Measurements from ENCODE around the gene SCARB1. TPM values are rescaled to one million over a fixed set of nuclear protein-coding genes. Genes with fewer than 3 reads are reported as not detected.

Gene SCARB1
- total RNA-seq, 1 experiment from 2014 or later = 68.3 TPM

GRCh38 chr12:124769163-124769530 is 94.5 kb downstream of the SCARB1 start:
- Mint-ChIP-seq H3K4me3 (no peak overlapping the region), H3K4me1 (peaks cover 13% of the 10 kb centered on the region)

GRCh38 chr12:124768452-124769162 is 95.1 kb downstream of the SCARB1 start:
- Mint-ChIP-seq H3K4me3 (no peak overlapping the region), H3K9me3 (peaks cover 17% of the 10 kb centered on the region), H3K4me1 (peaks cover 11% of the 10 kb centered on the region), H3K36me3 (peaks cover 18% of the 10 kb centered on the region), H3K27me3 (ENCODE audit: low read depth) (peaks cover 11% of the 10 kb centered on the region), H3K27ac (no peak overlapping the region)
- DNase-seq (ENCODE audit: low spot score) (no peak), ATAC-seq (no peak)
- ChIA-PET POLR2A (no interaction called here), CTCF (interaction anchor here (0.6 to 2.9 kb wide), 4 partner anchors 13 to 392 kb away, joined by 3 to 13 read pairs (median 5); no protein-coding TSS in a partner anchor)
- no peak for TF ChIP-seq ZMAT4 (CRISPR knock-in tag; IDR thresholded peaks at IDR 0.05)
- TF ChIP-seq JUN (CRISPR knock-in tag; IDR thresholded peaks at IDR 0.05) = no peak

More at GRCh38 chr12:124769163-124769530, 94.5 kb downstream of the SCARB1 start:
- Mint-ChIP-seq H3K9me3 (peaks cover 16% of the 10 kb centered on the region), H3K27ac (no peak overlapping the region), H3K36me3 (peaks cover 18% of the 10 kb centered on the region), H3K27me3 (ENCODE audit: low read depth) (peaks cover 11% of the 10 kb centered on the region)
- POLR2A ChIA-PET = no interaction called here
- CTCF ChIA-PET = interaction anchor here (0.6 to 2.9 kb wide), 3 partner anchors 34 to 417 kb away, joined by 3 to 13 read pairs (median 3); no protein-coding TSS in a partner anchor
- no peak for DNase-seq (ENCODE audit: low spot score)
- ATAC-seq = no peak
- no peak for TF ChIP-seq IRF1 (CRISPR knock-in tag; IDR thresholded peaks at IDR 0.05)
- TF ChIP-seq, protein P1, sequence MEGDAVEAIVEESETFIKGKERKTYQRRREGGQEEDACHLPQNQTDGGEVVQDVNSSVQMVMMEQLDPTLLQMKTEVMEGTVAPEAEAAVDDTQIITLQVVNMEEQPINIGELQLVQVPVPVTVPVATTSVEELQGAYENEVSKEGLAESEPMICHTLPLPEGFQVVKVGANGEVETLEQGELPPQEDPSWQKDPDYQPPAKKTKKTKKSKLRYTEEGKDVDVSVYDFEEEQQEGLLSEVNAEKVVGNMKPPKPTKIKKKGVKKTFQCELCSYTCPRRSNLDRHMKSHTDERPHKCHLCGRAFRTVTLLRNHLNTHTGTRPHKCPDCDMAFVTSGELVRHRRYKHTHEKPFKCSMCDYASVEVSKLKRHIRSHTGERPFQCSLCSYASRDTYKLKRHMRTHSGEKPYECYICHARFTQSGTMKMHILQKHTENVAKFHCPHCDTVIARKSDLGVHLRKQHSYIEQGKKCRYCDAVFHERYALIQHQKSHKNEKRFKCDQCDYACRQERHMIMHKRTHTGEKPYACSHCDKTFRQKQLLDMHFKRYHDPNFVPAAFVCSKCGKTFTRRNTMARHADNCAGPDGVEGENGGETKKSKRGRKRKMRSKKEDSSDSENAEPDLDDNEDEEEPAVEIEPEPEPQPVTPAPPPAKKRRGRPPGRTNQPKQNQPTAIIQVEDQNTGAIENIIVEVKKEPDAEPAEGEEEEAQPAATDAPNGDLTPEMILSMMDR (IDR thresholded peaks at IDR 0.05) = no peak
- TF ChIP-seq, protein P2, sequence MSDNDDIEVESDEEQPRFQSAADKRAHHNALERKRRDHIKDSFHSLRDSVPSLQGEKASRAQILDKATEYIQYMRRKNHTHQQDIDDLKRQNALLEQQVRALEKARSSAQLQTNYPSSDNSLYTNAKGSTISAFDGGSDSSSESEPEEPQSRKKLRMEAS (CRISPR knock-in tag; IDR thresholded peaks at IDR 0.05) = no peak
- no peak for TF ChIP-seq E2F4 (CRISPR knock-in tag; IDR thresholded peaks at IDR 0.05; ENCODE audit: borderline replicate concordance, low read depth)
- TF ChIP-seq NR3C1 (CRISPR knock-in tag; conservative IDR thresholded peaks at IDR 0.05; ENCODE audit: low read depth) = no peak
- no peak for TF ChIP-seq NR1H2 (CRISPR knock-in tag; IDR thresholded peaks at IDR 0.05)
- TF ChIP-seq ZNF671 (CRISPR knock-in tag; IDR thresholded peaks at IDR 0.05) = no peak
- no peak for TF ChIP-seq IRF2 (CRISPR knock-in tag; IDR thresholded peaks at IDR 0.05; ENCODE audit: borderline replicate concordance, low read depth)
- TF ChIP-seq JUN (CRISPR knock-in tag; IDR thresholded peaks at IDR 0.05) = no peak
- TF ChIP-seq ZNF232 (CRISPR knock-in tag; IDR thresholded peaks at IDR 0.05) = no peak
- TF ChIP-seq NFE2L1 (CRISPR knock-in tag; IDR thresholded peaks at IDR 0.05) = no peak
- TF ChIP-seq ATF2 (CRISPR knock-in tag; IDR thresholded peaks at IDR 0.05; ENCODE audit: borderline replicate concordance, low read depth) = no peak
- no peak for TF ChIP-seq ZNF423 (CRISPR knock-in tag; IDR thresholded peaks at IDR 0.05)
- TF ChIP-seq JAZF1 (CRISPR knock-in tag; IDR thresholded peaks at IDR 0.05) = no peak

Measured in WTC11 (cell line).